Skin of body (tissue), 1 donor: ENCODE data around the gene TMX3. TPM values are rescaled to one million over a fixed set of nuclear protein-coding genes. Genes with fewer than 3 reads are reported as not detected.

ENCODE experiments used
- total RNA-seq: library from RNA; depleted of rRNA; stranded (reverse); fragments of >200 nt; gene quantifications from one replicate; pipeline ENCODE4 v1.2.3, GENCODE V29; 2014

TMX3 gene
- total RNA-seq, 1 donor from 2014 or later, result 46.7 TPM

Other genes starting within 250 kb of the TMX3 start
- 54.6 TPM for gene CCDC102B, start 83.0 kb upstream of the TMX3 start, total RNA-seq